ENCODE data around the gene ARHGEF17. TPM values are rescaled to one million over a fixed set of nuclear protein-coding genes. Genes with fewer than 3 reads are reported as not detected.

Gene ARHGEF17
- polyA plus RNA-seq, 2 of the 4 experiments (the other 2 are of a cell fraction), result 7.0 to 16.2 TPM

DNA sequence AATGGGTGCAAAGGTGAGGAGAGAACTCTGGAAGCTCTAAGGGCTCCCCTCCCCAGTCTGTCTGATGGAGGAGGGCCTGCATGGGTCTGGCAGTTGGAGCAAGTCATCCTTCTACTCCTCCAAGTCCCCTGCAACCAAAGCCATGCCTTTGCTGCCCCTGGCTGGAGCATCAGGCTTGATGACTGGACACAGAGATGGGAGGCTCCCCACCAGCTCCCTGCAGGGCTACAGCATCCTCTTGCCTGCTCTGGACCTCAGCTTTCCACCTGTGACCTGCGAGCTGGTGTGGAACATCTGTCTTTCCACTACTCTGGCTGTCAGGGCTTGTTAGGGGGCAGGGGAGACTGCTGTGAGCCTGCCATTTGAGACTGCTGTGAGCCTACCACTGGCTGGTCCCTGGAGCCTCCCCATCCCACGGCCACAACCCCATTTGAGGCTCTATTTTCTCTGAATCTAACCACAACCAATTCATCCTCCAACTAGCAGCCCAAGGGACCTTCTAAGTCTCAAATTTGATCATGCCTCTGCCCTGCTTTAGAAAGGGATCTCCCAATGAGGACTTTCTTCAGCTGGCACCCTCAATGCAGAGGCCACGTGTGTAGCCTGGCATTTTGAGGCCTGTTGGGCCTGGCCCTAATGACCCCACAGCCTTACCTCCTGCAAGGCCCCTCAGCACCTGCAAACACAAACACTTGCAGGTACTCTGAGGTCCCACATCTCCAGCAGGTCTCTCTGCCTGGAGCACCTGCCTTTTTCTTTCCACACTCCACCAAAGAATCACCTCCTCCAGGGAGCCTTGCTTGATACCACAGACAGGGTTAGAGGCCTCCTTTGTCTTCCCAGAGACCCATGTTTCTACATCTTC is 26.0 kb upstream of the ARHGEF17 start:
- no peak for DNase-seq (ENCODE audit: low read depth in 1 of 2, low spot score in 1 of 2)
- WGBS (ENCODE audit: missing lambda C conversion rate), result 77% methylated on average over 3 of the region's 3 CpGs
- no peaks in the 10 kb centered on the region for H3K9me3 ChIP-seq
- H3K4me1 ChIP-seq, result peaks cover 8% of the 10 kb centered on the region; the same call in 2 of the 3 replicates
- POLR2A ChIA-PET, result no interaction called here
- no peak overlapping the region for H3K4me2 ChIP-seq
- ATAC-seq, result no peak
- no peak overlapping the region for H3K27ac ChIP-seq
- no peak for FAIRE-seq
- CTCF ChIA-PET, result interaction anchor here (0.6 to 16.9 kb wide), 11 partner anchors 9 to 450 kb away, joined by 3 to 224 read pairs (median 3); partner anchors contain the start of genes ARHGEF17 and P2RY6
- no peak overlapping the region for H3K4me3 ChIP-seq
- TF ChIP-seq HEYL (CRISPR knock-in tag; IDR thresholded peaks at IDR 0.05), result no peak
- TF ChIP-seq RARB (CRISPR knock-in tag; IDR thresholded peaks at IDR 0.05), result no peak
- TF ChIP-seq USF2 (IDR thresholded peaks at IDR 0.05), result no peak
- no peak for TF ChIP-seq HMGXB4 (CRISPR knock-in tag; IDR thresholded peaks at IDR 0.05; ENCODE audit: borderline replicate concordance)
- TF ChIP-seq HES2 (IDR thresholded peaks at IDR 0.05), result no peak
- TF ChIP-seq, protein P1, sequence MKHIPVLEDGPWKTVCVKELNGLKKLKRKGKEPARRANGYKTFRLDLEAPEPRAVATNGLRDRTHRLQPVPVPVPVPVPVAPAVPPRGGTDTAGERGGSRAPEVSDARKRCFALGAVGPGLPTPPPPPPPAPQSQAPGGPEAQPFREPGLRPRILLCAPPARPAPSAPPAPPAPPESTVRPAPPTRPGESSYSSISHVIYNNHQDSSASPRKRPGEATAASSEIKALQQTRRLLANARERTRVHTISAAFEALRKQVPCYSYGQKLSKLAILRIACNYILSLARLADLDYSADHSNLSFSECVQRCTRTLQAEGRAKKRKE (CRISPR knock-in tag; IDR thresholded peaks at IDR 0.05; ENCODE audit: low read depth), result no peak
- TF ChIP-seq MAFK (IDR thresholded peaks at IDR 0.05; ENCODE audit: partially characterized antibody), result no peak
- TF ChIP-seq HOXB13 (CRISPR knock-in tag; IDR thresholded peaks at IDR 0.05; ENCODE audit: low read depth), result no peak

- Histone ChIP-seq H3K27ac (peak overlapping the region in 1 of 2 experiments; percentile 21; a peak in 2 of 6 replicates), H3K4me3 (no peak overlapping the region), H3K9me3 (no peaks in the 10 kb centered on the region), H3K4me2 (no peak overlapping the region), H3K4me1 (peaks cover 22% of the 10 kb centered on the region)
- ChIA-PET POLR2A (no interaction called here), CTCF (interaction anchor here (0.9 to 16.9 kb wide), 11 partner anchors 8 to 558 kb away, joined by 3 to 224 read pairs (median 4); partner anchors contain the start of genes ARHGEF17 and P2RY6)
- ATAC-seq (no peak), DNase-seq (ENCODE audit: low read depth in 1 of 2, low spot score in 1 of 2) (no peak), FAIRE-seq (no peak)
- no peak for TF ChIP-seq FOSL2 (IDR thresholded peaks at IDR 0.05)
- TF ChIP-seq FOSL2 (CRISPR knock-in tag; IDR thresholded peaks at IDR 0.05), result no peak
- TF ChIP-seq POLR2A (IDR thresholded peaks at IDR 0.05; ENCODE audit: low read length), result no peak
- TF ChIP-seq CTCF (IDR thresholded peaks at IDR 0.05), result no peak
- no peak for TF ChIP-seq RAD21 (conservative IDR thresholded peaks at IDR 0.05 in 1 of 2, IDR thresholded peaks at IDR 0.05 in 1 of 2)
- no peak for TF ChIP-seq HMGXB4 (CRISPR knock-in tag; IDR thresholded peaks at IDR 0.05; ENCODE audit: borderline replicate concordance)
- TF ChIP-seq MYC (IDR thresholded peaks at IDR 0.05; ENCODE audit: borderline replicate concordance, low read length), result no peak
- WGBS (ENCODE audit: missing lambda C conversion rate), result 87% methylated on average over 9 of the region's 10 CpGs
Measured at GRCh38 chr11:73283276-73284000, 24.6 kb upstream of the ARHGEF17 start.

Data from A549 (cell line).